Endothelial cell of umbilical vein (primary cell): ENCODE results near the gene HDAC11. TPM values are rescaled to one million over a fixed set of nuclear protein-coding genes. Genes with fewer than 3 reads are reported as not detected.
A peak's percentile ranks its signal among the peaks of the same experiment; 100 is the strongest.

Experiments
- BruUV-seq: library from RNA; stranded (reverse); fragments of 400-500 nt; replicated peaks from 2 replicates; lab custom pipeline; 2021; lab: Mats Ljungman, UMichigan
- CTCF ChIA-PET: fragments of 300-600, 350-600 bp; sonication (Branson Sonifier 250); formaldehyde crosslinking; loops from one replicate; lab custom pipeline; 2021; ENCODE audit warnings: antibody characterized with exemption, inconsistent platforms; lab: Charles Lee
- POLR2A ChIA-PET: fragments of 300-600, 350-600 bp; sonication (Branson Sonifier 250); formaldehyde crosslinking; loops from one replicate; lab custom pipeline; 2021; ENCODE audit warnings: antibody characterized with exemption, inconsistent platforms; lab: Charles Lee
- DNase-seq: peaks from one replicate; pipeline ENCODE4 v3.0.0-alpha.2; 2011; ENCODE audit warnings: low read depth, low spot score
- FAIRE-seq: peaks from 2 replicates; lab custom pipeline; 2011; peaks lifted over from hg19 to GRCh38; lab: Jason Lieb, UNC
- H2AFZ ChIP-seq: 2 replicates; pipeline ENCODE4 v1.6.0; 2012; ENCODE audit warnings: low read depth, low read length, control low read depth, inconsistent platforms
- H3K27ac ChIP-seq: 2 replicates; pipeline ENCODE4 v1.5.1; 2011; ENCODE audit warnings: low read depth, mild to moderate bottlenecking, control low read depth, low read length, moderate library complexity; ENCODE audit not compliant: insufficient read depth
- H3K27me3 ChIP-seq, 2 experiments: 2 replicates each; pipeline versions ENCODE4 v1.6.0 to v1.6.1; 2011; ENCODE audit warnings: low read length in 2 of 2, mixed read lengths in 1 of 2; ENCODE audit not compliant: control insufficient read depth in 2 of 2, insufficient read depth in 2 of 2
- H3K36me3 ChIP-seq, 2 experiments: 2 replicates in 1 of 2; 3 replicates in 1 of 2; pipeline ENCODE4 v1.5.1; 2011; ENCODE audit warnings: low read length in 2 of 2, mild to moderate bottlenecking in 1 of 2, moderate library complexity in 1 of 2; ENCODE audit not compliant: control insufficient read depth in 2 of 2, insufficient read depth in 2 of 2; ENCODE audit errors: extremely low read depth in 1 of 2
- H3K4me1 ChIP-seq: 3 replicates; pipeline ENCODE4 v1.5.1; 2011; ENCODE audit warnings: mild to moderate bottlenecking, low read length; ENCODE audit not compliant: control insufficient read depth, insufficient read depth; ENCODE audit errors: extremely low read depth
- H3K4me2 ChIP-seq: 2 replicates; pipeline ENCODE4 v1.6.1; 2011; ENCODE audit warnings: low read length, control low read depth, mixed read lengths; ENCODE audit not compliant: insufficient read depth
- H3K4me3 ChIP-seq, 3 experiments: fragments of 200-600 bp in 1 of 3; sonication (generic), shearing (Covaris generic) in 1 of 3; replicated peaks in 1 of 3; 2 replicates each; pipeline ENCODE4 v1.5.1; 2011 to 2016; ENCODE audit warnings: control low read depth in 3 of 3, low read length in 3 of 3, mild to moderate bottlenecking in 2 of 3, inconsistent platforms in 1 of 3, low read depth in 1 of 3, moderate library complexity in 1 of 3; ENCODE audit not compliant: insufficient read depth in 1 of 3
- H3K79me2 ChIP-seq: 2 replicates; pipeline ENCODE4 v1.6.0; 2012; ENCODE audit warnings: low read length, inconsistent platforms; ENCODE audit not compliant: control insufficient read depth, insufficient read depth
- H3K9ac ChIP-seq: replicated peaks from 2 replicates; pipeline ENCODE3; 2011; ENCODE audit warnings: low read length, control low read depth; ENCODE audit not compliant: insufficient read depth; ENCODE audit errors: extremely low read depth
- H3K9me1 ChIP-seq: replicated peaks from 3 replicates; pipeline ENCODE4 v1.6.0; 2011; ENCODE audit warnings: mild to moderate bottlenecking, low read length; ENCODE audit not compliant: control insufficient read depth, insufficient read depth; ENCODE audit errors: extremely low read depth
- H3K9me3 ChIP-seq: replicated peaks from 2 replicates; pipeline ENCODE4 v1.5.1; 2012; ENCODE audit warnings: low read length, inconsistent platforms; ENCODE audit not compliant: control insufficient read depth, insufficient read depth
- H4K20me1 ChIP-seq: replicated peaks from 2 replicates; pipeline ENCODE3; 2011; ENCODE audit warnings: mild to moderate bottlenecking, low read length; ENCODE audit not compliant: control insufficient read depth, insufficient read depth; ENCODE audit errors: extremely low read depth
- CTCF ChIP-seq, 2 donors: IDR thresholded peaks; 1 replicate in 1 of 2; 2 replicates in 1 of 2; pipeline ENCODE4 v1.5.1; 2011; ENCODE audit warnings: low read length in 2 of 2, mild to moderate bottlenecking in 2 of 2, moderate library complexity in 2 of 2, control low read depth in 1 of 2, inconsistent platforms in 1 of 2, low read depth in 1 of 2; ENCODE audit not compliant: insufficient read depth in 1 of 2; ENCODE audit errors: extremely low read depth in 1 of 2
- EZH2 ChIP-seq: IDR thresholded peaks from 2 replicates; pipeline ENCODE4 v1.6.1; 2012; ENCODE audit warnings: borderline replicate concordance, low read depth, mild to moderate bottlenecking, moderate library complexity, low read length, inconsistent platforms; ENCODE audit not compliant: severe bottlenecking
- FOS ChIP-seq: IDR thresholded peaks from 2 replicates; pipeline ENCODE4 v1.6.1; 2011; ENCODE audit warnings: mild to moderate bottlenecking, low read length, moderate library complexity, borderline replicate concordance; ENCODE audit not compliant: insufficient read depth
- GATA2 ChIP-seq: IDR thresholded peaks from 2 replicates; pipeline ENCODE4 v1.7.0; 2011; ENCODE audit warnings: low read depth, mild to moderate bottlenecking, moderate library complexity, mixed read lengths, low read length; ENCODE audit not compliant: insufficient read length, insufficient read depth
- JUN ChIP-seq: IDR thresholded peaks from 2 replicates; pipeline ENCODE4 v1.6.1; 2011; ENCODE audit warnings: borderline replicate concordance, low read depth; ENCODE audit not compliant: insufficient read length, insufficient read depth
- MAX ChIP-seq: IDR thresholded peaks from 2 replicates; pipeline ENCODE4 v1.6.1; 2011; ENCODE audit not compliant: insufficient read depth, insufficient read length
- MYC ChIP-seq: IDR thresholded peaks from one replicate; pipeline ENCODE4 v1.6.1; 2011; ENCODE audit warnings: mild to moderate bottlenecking, low read depth, low read length
- POLR2A ChIP-seq: IDR thresholded peaks from 2 replicates; pipeline ENCODE4 v1.6.1; 2012; ENCODE audit warnings: low read depth, mild to moderate bottlenecking, control low read depth, low read length
- POLR2AphosphoS5 ChIP-seq: IDR thresholded peaks from 2 replicates; pipeline ENCODE4 v1.6.1; 2012; ENCODE audit warnings: low read depth, mild to moderate bottlenecking, control low read depth, low read length, moderate library complexity; ENCODE audit not compliant: insufficient read depth
- dilution Hi-C: fragments of 300-500 bp; cut with MboI; formaldehyde crosslinking; loops from one replicate; pipeline ENCODE4 v1.15.0; 2019; ENCODE audit warnings: low sequenced_read_pairs; ENCODE audit not compliant: extremely low pct_ligation_motif_present
- intact Hi-C: fragments of 100-400 bp; cut with micrococcal nuclease; formaldehyde crosslinking; loops from one replicate; pipeline ENCODE4 v1.10.0; 2022
- polyA plus RNA-seq, 4 experiments: library from polyadenylated mRNA; depleted of rRNA in 3 of 4; stranded (reverse) in 3 of 4; unstranded in 1 of 4; fragments of >200 nt; gene quantifications; 2 replicates each; pipeline versions ENCODE4 v1.2.1 to v1.2.3, GENCODE V29; 2011 to 2012; ENCODE audit warnings: missing spikeins in 1 of 4
- total RNA-seq: library from RNA; stranded (reverse); gene quantifications from 2 replicates; pipeline ENCODE4 v1.2.3, GENCODE V29; 2021

HDAC11 gene
- total and polyA plus RNA-seq, 2 donors (not counting 3 experiments of a cell fraction or from before 2014, with no cell fraction given): 6.8 to 8.8 TPM

- DNase-seq: no peak
- BruUV-seq: no TSS peak
- H3K9me1 ChIP-seq: no peaks in the 10 kb centered on the region
- intact Hi-C loops: no loop called here
- no peak overlapping the region for H3K27ac ChIP-seq
- H3K79me2 ChIP-seq: no peaks in the 10 kb centered on the region
- no peaks in the 10 kb centered on the region for H3K9me3 ChIP-seq
- no peak for FAIRE-seq
- H3K9ac ChIP-seq: no peak overlapping the region
- H4K20me1 ChIP-seq: no peaks in the 10 kb centered on the region
- H3K4me1 ChIP-seq: peaks cover 5% of the 10 kb centered on the region
- ChIA-PET CTCF (interaction anchor here (1.0 to 3.3 kb wide), 5 partner anchors 53 to 108 kb away, joined by 3 to 23 read pairs (median 5); no protein-coding TSS in a partner anchor), POLR2A (no interaction called here)
- TF ChIP-seq EZH2 (peak; percentile 3), CTCF (IDR thresholded peaks at IDR 0.05; ENCODE audit: extremely low read depth in 1 of 2, insufficient read depth in 1 of 2, low read depth in 1 of 2, low read length in 2 of 2) (no peak)
- H3K36me3 ChIP-seq: no peaks in the 10 kb centered on the region
- H2AFZ ChIP-seq: no peak overlapping the region
- no peak overlapping the region for H3K4me3 ChIP-seq
- peaks cover 6 to 11% of the 10 kb centered on the region in 2 experiments for H3K27me3 ChIP-seq
- dilution Hi-C loops: no loop called here
- no peak overlapping the region for H3K4me2 ChIP-seq
Observed at GRCh38 chr3:13549623-13550422, 69.7 kb downstream of the HDAC11 start.

- H3K27me3 ChIP-seq: peaks cover 6 to 11% of the 10 kb centered on the region in 2 experiments
- no peak overlapping the region for H2AFZ ChIP-seq
- H3K9me3 ChIP-seq: no peaks in the 10 kb centered on the region
- DNase-seq (no peak), FAIRE-seq (no peak)
- dilution Hi-C loops: no loop called here
- TF ChIP-seq FOS (no peak), GATA2 (no peak), POLR2A (no peak), MYC (no peak), JUN (no peak), EZH2 (no peak), POLR2AphosphoS5 (no peak), CTCF (IDR thresholded peaks at IDR 0.05; ENCODE audit: extremely low read depth in 1 of 2, insufficient read depth in 1 of 2, low read depth in 1 of 2, low read length in 2 of 2) (no peak), MAX (no peak)
- no peak overlapping the region for H3K27ac ChIP-seq
- no peak overlapping the region for H3K9ac ChIP-seq
- no peaks in the 10 kb centered on the region for H4K20me1 ChIP-seq
- no peak overlapping the region for H3K4me2 ChIP-seq
- H3K9me1 ChIP-seq: no peaks in the 10 kb centered on the region
- no TSS peak for BruUV-seq
- ChIA-PET POLR2A (no interaction called here), CTCF (interaction anchor here (1.0 to 3.3 kb wide), 6 partner anchors 9 to 107 kb away, joined by 3 to 23 read pairs (median 6); no protein-coding TSS in a partner anchor)
- no peaks in the 10 kb centered on the region for H3K79me2 ChIP-seq
- no peaks in the 10 kb centered on the region for H3K36me3 ChIP-seq
- intact Hi-C loops: no loop called here
- H3K4me1 ChIP-seq: peaks cover 5% of the 10 kb centered on the region
- no peak overlapping the region for H3K4me3 ChIP-seq
Observed at GRCh38 chr3:13550423-13550690, 70.3 kb downstream of the HDAC11 start.
